Muscle of arm (tissue), 12 donors: ENCODE results near the gene SLC25A23. TPM values are rescaled to one million over a fixed set of nuclear protein-coding genes. Genes with fewer than 3 reads are reported as not detected.

Source experiments
- DNase-seq: peaks from one replicate; pipeline ENCODE4 v3.0.0-alpha.2; 2013
- polyA plus RNA-seq, 12 donors: library from polyadenylated mRNA; unstranded; fragments of 120-200 nt; gene quantifications; one replicate each; pipeline ENCODE4 v1.2.1, GENCODE V29; 2013; ENCODE audit not compliant: insufficient read length in 12 of 12

Gene SLC25A23
- polyA plus RNA-seq, 12 donors, result 25.5 to 44.6 (median 31.5) TPM; not detected in 1

GRCh38 chr19:6427131-6427530 is 32.5 kb downstream of the SLC25A23 start:
- DNase-seq, result no peak

DNA sequence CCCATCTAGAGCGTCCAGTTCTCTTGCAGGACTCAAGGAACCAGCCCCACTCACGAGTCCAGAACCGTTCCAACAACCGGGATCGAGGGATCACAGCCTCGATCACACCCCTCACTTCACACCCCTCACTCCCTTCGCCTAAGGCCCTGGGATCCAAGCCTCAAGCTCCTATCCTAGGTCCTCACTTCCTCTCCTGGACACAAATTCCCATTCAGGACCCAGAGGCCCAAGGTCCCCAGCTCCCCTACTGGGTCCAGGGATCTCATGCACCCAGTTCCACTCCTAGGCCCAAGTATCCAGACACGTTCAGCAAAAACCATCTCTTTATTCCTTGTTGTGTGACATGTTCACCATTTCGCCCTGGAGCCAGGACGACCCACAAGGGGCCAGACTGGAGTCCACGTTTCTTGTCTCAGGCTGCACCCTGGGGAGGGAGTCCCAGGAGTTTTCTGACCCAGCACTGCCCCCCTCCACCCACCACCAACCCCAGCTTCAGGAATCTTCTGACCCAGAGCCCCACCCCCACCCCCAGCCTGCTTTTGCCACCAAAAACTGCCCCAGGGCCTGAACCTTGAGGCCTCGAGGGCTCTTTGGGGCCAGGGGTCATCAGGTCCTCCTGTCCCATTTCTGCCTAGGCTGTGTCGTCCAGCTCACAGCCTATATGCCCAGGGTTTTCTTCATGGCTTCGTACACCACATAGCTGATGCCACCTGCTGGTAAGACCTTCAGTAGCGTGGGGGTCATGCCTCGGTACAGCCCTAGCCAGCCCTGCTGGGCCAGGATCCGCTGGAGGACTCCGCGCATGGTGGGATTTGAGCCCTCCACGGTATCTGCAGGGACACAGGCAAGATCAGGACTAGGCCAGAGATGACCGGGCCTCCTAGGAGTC is 33.6 kb downstream of the SLC25A23 start:
- DNase-seq, result peak; percentile 16

GRCh38 chr19:6424939-6425731 is 34.5 kb downstream of the SLC25A23 start:
- peak; percentile 100 for DNase-seq

DNA sequence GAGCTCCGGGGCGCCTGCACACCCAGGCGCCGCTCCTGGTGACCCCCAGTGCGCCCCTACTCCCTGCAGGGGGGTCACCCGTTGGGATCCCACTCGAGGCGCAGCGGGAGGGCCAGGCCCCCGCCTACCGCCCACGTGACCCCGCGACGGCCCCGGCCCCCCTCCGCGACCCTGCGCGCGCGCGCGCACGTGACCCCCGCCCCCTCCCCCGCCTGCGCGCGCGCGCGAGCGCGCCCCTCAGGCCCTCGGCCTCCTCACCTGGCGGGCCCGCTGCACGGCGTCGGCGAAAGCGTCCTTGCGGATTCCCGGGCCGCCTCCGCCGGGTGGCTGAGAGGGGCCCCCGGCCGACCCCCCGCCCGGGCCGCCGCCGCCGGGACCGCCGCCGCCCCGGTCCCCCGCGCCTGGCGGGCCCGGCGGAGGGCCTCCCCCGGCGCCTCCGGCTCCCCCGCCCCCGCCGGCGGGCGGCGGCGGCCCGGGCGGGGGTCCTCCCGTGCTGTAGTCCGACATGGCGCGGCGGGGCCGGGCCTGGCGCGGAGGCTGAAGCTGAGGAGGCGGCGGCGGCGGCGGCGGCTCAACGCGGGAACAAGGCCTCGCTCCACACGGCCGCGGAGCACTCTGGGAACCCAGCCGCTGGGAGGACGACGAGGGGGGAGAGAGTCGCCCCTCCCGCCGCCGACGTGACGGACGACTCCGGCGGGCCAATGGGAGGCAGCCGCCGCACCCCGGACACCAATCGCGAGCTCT is 35.2 kb downstream of the SLC25A23 start, which contains the start of gene KHSRP:
KHSRP (minus strand) TSS at position 617 of the 744 bp plus-strand sequence; CDS start at position 507, 110 bp downstream.
- peak; percentile 18 for DNase-seq

- DNase-seq, result peak; percentile 21
Observed at GRCh38 chr19:6423499-6424194, 35.9 kb downstream of the SLC25A23 start.

DNA sequence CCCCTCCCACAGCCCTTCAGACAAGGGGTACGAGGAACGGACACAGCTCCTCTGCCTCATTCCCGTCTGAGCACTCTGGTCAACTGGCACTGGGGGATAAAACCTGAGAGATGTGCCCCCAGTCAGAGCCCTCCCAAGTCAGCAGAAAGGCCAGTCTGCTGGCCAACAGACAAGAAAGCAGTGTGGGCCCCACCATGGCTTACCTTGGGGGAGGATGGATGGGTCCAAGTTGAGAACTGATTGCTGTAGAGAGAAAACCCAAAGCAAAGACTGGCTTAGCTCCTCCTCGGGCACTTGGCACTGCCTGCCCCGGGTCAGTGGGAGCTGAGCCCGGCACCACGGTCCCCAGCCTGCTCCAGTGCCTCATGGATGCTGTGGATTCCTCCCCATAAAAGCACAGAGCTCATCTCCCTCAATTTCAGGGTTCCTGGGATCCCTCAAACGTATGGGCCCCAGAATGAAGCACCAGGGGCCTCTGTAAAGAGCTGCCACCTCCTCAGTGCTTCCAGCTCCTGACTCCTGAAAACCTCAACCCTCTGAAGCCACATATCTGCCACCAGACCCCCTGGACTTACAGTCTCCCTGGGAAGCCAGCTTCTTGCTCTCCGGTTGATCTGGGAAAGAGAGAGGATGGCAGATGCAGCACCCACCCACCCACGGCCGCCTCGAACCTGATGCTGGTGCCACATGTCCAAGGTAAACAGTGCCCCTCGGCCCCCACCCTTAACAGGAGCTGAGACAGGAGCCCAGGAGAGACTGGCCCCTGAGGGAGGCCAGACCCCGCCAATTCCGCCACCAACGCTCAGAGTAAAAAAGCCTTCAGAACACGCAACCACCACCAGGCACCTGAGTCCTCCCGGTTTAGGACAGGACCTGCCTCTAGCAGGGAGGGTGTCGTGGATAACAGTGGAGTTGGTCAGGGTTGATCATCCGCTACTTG is 38.2 kb downstream of the SLC25A23 start:
- no peak for DNase-seq

DNA sequence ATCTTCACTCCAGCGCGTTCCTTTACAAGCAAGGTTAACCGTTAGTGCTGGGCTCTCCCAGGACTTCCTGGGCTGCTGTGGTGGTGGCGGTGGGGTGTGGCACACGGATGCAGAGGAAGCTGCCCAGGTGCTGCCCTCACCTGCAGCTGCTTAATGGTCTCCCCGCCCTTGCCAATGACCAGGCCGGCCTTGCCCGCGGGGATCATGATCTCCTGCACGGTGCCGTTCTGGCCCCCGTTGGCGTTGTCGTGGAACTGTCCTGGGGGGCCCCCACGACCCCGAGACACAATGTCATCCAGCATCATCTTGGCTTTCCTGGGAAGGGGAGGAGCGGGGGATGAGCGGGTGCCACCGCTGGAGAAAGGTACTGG is 41.0 kb downstream of the SLC25A23 start:
- DNase-seq, result no peak

DNA sequence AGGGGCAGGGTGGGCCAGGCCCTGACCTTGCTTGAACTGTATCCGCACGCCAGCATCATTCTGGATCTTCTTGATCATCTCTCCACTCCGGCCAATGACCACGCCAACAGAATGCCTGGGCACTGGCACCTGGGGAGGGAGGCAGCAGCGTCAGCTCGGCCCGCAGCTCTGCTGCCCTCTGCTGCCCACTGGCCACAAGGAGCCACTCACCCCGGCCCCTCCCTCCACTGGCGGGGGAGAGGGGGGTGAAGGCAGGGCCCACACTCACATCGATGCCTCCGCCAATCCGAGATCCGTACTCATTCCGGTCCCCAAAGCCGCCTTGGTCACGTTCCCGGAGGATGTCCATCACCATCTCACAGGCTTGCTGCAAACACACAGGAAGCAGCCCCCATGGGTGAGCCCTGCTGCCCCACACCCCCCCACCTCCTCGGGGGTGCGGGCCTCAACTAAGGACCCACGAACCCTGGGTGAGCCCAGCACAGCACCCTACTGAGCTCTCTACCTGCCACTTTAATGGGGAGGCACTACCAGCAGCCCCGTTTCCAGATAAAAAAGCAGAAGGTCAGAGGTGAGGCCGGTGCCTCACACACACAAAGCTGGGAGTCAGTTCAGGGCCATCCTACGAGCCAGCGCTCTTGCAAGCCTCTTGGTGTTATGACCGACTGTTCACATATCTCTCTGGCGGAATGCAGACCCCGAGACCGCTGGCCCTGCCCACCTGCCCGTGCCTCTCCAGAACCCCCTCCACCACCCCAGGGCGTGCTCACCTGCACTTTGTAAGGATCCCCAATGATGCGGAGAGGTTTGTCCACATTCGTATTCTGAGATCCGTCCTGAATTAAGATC is 41.7 kb downstream of the SLC25A23 start:
- DNase-seq, result no peak

DNA sequence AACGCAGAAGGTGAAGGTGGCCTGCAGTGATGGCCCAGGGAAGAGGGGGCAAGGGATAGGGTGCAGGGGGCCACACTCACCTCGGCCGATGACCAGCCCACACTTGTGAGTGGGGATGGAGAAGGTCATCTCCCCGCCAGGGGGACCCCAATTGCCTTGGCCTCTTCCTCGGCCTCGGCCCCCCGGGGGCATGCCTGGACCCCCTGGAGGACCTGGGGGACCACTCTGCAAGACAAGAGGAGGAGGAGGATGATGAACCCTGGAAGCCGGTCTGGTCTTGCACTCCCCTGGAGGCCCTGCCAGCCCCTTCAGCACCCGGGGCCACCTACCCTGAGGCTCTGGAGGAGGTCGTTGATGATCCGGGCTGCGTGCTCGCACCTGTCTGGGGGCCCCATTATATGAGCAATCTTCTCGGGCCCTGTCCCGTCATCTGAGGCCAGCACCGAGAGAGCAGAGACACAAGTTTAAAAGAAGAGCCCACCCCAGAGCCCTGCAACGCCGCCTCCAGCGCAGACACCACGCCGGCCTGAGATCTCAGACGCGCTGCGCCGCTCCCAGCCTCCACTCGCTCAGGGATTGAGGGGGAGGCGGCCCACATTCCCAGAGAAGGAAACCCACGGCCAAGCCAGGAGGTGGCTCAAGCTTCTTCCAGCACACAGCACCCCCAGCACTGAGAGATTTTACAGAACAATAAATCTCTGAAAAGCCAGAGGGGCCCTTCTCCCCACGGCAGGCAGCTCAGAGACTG is 42.8 kb downstream of the SLC25A23 start:
- DNase-seq, result no peak

- DNase-seq, result no peak
Observed at GRCh38 chr19:6415591-6416190, 43.9 kb downstream of the SLC25A23 start.

DNA sequence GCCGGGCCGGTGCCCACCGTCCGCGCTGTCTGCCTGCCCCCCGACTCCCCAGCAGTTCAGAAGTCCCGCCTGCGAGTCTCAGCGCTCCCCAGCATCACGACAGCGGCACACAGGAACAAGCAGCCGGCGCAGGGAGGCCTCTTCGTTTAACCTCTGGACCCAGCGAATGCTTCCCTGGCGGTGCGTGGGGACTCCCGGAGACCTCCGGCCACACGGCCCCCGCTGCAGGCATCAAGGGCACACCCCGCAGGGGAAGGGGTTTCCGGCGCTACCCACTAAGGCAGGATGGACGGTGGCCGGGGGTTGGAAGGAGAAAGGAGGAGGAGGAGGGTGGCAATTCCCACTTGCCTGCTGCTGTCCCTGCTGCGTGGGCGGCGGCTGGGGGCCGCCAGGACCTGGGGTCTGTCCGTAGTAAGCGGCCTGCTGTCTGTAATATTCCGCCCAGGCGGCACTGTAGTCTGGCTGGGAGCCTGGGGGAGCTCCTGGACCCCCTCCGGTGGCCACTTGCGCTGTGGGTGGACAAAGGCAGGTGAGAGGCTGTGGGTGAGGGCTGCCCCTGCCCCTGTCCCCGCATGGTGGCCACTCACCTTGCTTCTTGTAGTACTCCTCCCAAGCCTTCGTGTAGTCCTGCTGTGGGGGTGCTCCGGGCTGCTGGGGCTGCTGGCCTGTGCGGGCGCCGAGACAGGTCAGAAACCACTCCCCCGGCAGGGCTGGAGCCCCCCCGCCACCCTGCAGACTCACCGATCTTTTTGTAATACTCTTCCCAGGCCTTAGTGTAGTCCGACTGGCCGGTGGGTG is 44.6 kb downstream of the SLC25A23 start:
- no peak for DNase-seq

DNA sequence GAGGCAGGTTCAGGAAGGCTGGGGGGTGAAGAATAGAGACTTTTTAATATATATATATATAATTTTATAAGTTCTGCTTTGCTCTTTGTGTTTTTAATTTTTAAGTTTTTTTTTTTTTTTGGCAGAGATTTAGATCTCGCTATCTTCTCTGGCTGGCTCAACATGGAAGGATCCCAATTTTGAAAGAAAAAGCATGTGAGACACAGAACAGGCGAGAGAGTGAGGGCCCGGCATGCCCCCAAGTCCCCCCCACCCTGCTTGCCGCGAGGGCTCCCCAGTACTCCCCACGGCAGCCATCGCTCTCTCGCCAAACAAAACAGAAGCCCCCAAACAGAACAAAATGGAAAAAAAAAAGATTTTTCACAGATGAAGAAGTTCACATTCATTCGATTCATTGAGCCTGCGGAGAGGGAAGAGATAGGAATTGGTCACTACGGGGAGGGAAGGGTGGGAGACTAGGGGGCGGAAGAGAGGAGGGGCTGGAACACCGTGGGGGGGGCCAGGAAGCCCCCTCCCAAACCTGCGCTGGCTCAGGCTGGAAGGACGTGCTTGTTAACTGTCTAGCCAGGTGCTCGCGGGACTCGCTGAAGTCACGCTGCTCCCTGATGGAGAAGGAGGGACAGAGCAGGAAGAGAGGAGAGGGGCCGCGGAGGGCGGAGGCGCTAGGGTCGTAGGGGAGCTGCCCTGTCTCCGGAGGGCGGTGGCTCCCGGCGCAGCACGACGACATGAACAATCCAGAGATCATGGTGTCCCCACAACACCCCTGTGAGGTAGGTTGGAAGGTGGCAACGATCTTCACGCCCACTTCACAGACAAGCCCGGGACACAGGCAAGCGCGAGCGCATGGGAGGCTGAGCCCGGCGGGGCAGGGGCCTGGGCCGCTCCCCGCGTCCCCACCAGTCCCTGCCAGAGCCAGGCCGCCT is 45.6 kb downstream of the SLC25A23 start:
- DNase-seq, result no peak

DNA sequence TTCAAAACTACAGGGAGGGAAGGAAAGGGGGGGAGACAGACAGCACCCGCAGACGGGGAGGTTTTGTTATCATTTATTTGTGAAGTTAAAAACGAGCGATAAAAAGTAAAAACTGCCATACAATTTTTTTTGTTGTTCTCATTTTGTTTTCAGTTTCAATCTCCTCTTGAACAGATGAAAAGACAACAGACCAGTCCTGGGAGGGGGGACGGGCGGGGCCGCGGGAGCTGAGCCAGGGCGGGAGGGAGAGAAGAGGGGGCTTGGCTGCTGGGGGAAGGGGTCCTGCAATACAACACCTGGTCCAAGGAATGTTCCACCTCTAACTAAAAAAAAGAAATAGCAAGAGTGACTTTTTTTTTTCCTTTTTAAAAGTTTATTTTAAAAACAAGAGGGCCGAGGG is 46.3 kb downstream of the SLC25A23 start:
- no peak for DNase-seq

- no peak for DNase-seq
Observed at GRCh38 chr19:6412447-6413091, 47.0 kb downstream of the SLC25A23 start.

- no peak for DNase-seq
Observed at GRCh38 chr19:6412061-6412446, 47.5 kb downstream of the SLC25A23 start.

DNA sequence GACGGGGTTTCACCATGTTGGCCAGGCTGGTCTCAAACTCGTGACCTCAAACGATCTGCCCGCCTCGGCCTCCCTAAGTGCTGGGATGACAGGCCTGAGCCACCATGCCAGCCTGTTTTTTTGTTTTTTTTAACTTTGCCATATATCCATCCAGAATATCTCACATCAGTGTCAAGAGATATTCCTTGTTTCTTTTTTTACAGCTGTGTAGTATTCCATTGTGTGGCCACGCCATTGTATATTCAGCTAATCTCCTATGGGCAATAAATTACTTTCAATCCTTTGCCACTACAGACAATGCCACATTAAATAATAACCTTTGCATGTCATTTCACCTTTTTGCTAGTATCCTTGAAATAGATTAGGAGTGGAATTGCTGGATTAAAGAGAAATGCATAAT is 50.2 kb downstream of the SLC25A23 start:
- no peak for DNase-seq
